ENCODE results near the gene MYO1A. TPM values are rescaled to one million over a fixed set of nuclear protein-coding genes. Genes with fewer than 3 reads are reported as not detected.

The MYO1A gene
- total and polyA plus RNA-seq, 2 of the 13 experiments (the other 11 are each of a cell fraction or from before 2014, with no cell fraction given): 5.3 to 6.0 TPM

DNA sequence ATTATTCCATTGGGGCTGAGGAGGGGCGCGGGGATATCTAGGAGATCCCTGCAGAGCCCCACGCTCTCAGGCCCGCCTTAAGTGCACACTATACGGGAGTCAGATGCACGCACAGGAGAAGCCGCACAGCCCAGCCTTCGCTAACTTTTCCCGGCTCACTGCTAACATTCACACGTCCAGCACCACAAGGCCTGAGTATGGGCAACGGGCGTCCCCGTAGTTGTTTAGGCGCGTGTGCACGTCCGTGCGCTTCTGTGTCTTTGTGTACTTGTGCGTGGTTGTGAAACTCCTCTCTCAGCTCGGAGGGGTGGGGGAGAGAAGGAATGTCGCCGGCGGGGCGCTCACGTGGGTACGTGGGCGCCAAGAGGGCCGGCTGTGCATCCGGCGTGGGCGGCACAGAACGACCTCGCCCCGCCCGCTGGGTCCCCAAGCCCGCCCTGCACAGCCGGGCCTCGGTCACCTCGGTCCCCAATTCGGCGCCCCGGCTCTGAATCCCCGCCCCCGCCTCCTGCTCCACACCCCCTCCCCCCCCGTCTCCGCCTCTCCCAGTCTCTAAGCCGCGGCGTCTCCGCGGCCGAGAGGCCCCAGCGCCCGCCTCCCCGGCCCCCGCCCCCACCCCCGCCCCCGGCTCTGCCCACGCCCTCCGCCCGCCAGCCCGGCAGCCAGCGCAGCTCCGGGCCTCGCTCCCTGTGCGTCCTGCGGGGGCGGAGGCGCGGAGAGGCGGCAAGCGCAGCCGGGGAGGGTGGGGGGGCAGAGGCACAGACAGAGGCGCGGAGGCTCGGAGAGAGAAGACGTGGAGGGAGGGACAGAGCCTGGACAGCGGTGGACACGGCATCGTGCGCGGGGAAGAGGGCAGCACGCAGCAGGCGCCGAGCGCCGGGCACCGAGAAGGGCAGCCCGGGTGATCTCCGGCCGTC lies 38.7 kb upstream of the MYO1A start, which contains the start of gene NAB2 (continued):
- TF ChIP-seq, protein P1, sequence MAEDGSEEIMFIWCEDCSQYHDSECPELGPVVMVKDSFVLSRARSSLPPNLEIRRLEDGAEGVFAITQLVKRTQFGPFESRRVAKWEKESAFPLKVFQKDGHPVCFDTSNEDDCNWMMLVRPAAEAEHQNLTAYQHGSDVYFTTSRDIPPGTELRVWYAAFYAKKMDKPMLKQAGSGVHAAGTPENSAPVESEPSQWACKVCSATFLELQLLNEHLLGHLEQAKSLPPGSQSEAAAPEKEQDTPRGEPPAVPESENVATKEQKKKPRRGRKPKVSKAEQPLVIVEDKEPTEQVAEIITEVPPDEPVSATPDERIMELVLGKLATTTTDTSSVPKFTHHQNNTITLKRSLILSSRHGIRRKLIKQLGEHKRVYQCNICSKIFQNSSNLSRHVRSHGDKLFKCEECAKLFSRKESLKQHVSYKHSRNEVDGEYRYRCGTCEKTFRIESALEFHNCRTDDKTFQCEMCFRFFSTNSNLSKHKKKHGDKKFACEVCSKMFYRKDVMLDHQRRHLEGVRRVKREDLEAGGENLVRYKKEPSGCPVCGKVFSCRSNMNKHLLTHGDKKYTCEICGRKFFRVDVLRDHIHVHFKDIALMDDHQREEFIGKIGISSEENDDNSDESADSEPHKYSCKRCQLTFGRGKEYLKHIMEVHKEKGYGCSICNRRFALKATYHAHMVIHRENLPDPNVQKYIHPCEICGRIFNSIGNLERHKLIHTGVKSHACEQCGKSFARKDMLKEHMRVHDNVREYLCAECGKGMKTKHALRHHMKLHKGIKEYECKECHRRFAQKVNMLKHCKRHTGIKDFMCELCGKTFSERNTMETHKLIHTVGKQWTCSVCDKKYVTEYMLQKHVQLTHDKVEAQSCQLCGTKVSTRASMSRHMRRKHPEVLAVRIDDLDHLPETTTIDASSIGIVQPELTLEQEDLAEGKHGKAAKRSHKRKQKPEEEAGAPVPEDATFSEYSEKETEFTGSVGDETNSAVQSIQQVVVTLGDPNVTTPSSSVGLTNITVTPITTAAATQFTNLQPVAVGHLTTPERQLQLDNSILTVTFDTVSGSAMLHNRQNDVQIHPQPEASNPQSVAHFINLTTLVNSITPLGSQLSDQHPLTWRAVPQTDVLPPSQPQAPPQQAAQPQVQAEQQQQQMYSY (CRISPR knock-in tag; IDR thresholded peaks at IDR 0.05): no peak
- TF ChIP-seq, protein P2, sequence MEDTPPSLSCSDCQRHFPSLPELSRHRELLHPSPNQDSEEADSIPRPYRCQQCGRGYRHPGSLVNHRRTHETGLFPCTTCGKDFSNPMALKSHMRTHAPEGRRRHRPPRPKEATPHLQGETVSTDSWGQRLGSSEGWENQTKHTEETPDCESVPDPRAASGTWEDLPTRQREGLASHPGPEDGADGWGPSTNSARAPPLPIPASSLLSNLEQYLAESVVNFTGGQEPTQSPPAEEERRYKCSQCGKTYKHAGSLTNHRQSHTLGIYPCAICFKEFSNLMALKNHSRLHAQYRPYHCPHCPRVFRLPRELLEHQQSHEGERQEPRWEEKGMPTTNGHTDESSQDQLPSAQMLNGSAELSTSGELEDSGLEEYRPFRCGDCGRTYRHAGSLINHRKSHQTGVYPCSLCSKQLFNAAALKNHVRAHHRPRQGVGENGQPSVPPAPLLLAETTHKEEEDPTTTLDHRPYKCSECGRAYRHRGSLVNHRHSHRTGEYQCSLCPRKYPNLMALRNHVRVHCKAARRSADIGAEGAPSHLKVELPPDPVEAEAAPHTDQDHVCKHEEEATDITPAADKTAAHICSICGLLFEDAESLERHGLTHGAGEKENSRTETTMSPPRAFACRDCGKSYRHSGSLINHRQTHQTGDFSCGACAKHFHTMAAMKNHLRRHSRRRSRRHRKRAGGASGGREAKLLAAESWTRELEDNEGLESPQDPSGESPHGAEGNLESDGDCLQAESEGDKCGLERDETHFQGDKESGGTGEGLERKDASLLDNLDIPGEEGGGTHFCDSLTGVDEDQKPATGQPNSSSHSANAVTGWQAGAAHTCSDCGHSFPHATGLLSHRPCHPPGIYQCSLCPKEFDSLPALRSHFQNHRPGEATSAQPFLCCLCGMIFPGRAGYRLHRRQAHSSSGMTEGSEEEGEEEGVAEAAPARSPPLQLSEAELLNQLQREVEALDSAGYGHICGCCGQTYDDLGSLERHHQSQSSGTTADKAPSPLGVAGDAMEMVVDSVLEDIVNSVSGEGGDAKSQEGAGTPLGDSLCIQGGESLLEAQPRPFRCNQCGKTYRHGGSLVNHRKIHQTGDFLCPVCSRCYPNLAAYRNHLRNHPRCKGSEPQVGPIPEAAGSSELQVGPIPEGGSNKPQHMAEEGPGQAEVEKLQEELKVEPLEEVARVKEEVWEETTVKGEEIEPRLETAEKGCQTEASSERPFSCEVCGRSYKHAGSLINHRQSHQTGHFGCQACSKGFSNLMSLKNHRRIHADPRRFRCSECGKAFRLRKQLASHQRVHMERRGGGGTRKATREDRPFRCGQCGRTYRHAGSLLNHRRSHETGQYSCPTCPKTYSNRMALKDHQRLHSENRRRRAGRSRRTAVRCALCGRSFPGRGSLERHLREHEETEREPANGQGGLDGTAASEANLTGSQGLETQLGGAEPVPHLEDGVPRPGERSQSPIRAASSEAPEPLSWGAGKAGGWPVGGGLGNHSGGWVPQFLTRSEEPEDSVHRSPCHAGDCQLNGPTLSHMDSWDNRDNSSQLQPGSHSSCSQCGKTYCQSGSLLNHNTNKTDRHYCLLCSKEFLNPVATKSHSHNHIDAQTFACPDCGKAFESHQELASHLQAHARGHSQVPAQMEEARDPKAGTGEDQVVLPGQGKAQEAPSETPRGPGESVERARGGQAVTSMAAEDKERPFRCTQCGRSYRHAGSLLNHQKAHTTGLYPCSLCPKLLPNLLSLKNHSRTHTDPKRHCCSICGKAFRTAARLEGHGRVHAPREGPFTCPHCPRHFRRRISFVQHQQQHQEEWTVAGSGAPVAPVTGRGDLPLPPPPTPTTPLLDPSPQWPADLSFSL (CRISPR knock-in tag; IDR thresholded peaks at IDR 0.05): peak; percentile 92
- peak; percentile 57; the same call in 1 of the 2 replicates for TF ChIP-seq ZNF552 (CRISPR knock-in tag; IDR thresholded peaks at IDR 0.05; ENCODE audit: borderline replicate concordance)
- TF ChIP-seq HNF4G (IDR thresholded peaks at IDR 0.05; ENCODE audit: borderline replicate concordance, low read depth, low read length): peak; percentile 11; the same call in 1 of the 2 replicates
- TF ChIP-seq HNF4G (CRISPR knock-in tag; IDR thresholded peaks at IDR 0.05; ENCODE audit: borderline replicate concordance, low read depth): no peak
- TF ChIP-seq, protein P3, sequence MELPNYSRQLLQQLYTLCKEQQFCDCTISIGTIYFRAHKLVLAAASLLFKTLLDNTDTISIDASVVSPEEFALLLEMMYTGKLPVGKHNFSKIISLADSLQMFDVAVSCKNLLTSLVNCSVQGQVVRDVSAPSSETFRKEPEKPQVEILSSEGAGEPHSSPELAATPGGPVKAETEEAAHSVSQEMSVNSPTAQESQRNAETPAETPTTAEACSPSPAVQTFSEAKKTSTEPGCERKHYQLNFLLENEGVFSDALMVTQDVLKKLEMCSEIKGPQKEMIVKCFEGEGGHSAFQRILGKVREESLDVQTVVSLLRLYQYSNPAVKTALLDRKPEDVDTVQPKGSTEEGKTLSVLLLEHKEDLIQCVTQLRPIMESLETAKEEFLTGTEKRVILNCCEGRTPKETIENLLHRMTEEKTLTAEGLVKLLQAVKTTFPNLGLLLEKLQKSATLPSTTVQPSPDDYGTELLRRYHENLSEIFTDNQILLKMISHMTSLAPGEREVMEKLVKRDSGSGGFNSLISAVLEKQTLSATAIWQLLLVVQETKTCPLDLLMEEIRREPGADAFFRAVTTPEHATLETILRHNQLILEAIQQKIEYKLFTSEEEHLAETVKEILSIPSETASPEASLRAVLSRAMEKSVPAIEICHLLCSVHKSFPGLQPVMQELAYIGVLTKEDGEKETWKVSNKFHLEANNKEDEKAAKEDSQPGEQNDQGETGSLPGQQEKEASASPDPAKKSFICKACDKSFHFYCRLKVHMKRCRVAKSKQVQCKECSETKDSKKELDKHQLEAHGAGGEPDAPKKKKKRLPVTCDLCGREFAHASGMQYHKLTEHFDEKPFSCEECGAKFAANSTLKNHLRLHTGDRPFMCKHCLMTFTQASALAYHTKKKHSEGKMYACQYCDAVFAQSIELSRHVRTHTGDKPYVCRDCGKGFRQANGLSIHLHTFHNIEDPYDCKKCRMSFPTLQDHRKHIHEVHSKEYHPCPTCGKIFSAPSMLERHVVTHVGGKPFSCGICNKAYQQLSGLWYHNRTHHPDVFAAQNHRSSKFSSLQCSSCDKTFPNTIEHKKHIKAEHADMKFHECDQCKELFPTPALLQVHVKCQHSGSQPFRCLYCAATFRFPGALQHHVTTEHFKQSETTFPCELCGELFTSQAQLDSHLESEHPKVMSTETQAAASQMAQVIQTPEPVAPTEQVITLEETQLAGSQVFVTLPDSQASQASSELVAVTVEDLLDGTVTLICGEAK (IDR thresholded peaks at IDR 0.05): no peak
- TF ChIP-seq, protein P3 (CRISPR knock-in tag; IDR thresholded peaks at IDR 0.05): peak; percentile 69
- TF ChIP-seq SNRNP70 (IDR thresholded peaks at IDR 0.05; ENCODE audit: low read depth, low read length): no peak

Data from HepG2 (cell line).